ENCODE results near the gene NTF3. TPM values are rescaled to one million over a fixed set of nuclear protein-coding genes. Genes with fewer than 3 reads are reported as not detected.

Gene NTF3
- total RNA-seq, 1 experiment from 2014 or later, result 16.9 TPM

GRCh38 chr12:5513406-5513805 lies 81.5 kb downstream of the NTF3 start:
- Histone ChIP-seq H3K4me3 (no peak overlapping the region), H3K4me1 (peaks cover 41% of the 10 kb centered on the region), H3K27ac (no peak overlapping the region), H3K36me3 (no peaks in the 10 kb centered on the region), H3K9me3 (replicated peaks) (no peaks in the 10 kb centered on the region), H3K27me3 (no peaks in the 10 kb centered on the region)
- no peak for DNase-seq

GRCh38 chr12:5514016-5514415 lies 82.1 kb downstream of the NTF3 start:
- no peaks in the 10 kb centered on the region for H3K27me3 ChIP-seq
- H3K27ac ChIP-seq, result no peak overlapping the region
- no peak overlapping the region for H3K4me3 ChIP-seq
- no peaks in the 10 kb centered on the region for H3K36me3 ChIP-seq
- no peaks in the 10 kb centered on the region for H3K9me3 ChIP-seq (replicated peaks)
- no peak for DNase-seq
- peaks cover 41% of the 10 kb centered on the region for H3K4me1 ChIP-seq

GRCh38 chr12:5514545-5514944 lies 82.6 kb downstream of the NTF3 start:
- peaks cover 41% of the 10 kb centered on the region for H3K4me1 ChIP-seq
- no peaks in the 10 kb centered on the region for H3K27me3 ChIP-seq
- H3K27ac ChIP-seq, result no peak overlapping the region
- DNase-seq, result no peak
- H3K9me3 ChIP-seq (replicated peaks), result no peaks in the 10 kb centered on the region
- H3K36me3 ChIP-seq, result no peaks in the 10 kb centered on the region
- no peak overlapping the region for H3K4me3 ChIP-seq

- H3K4me1 ChIP-seq, result peaks cover 41% of the 10 kb centered on the region
- no peak for DNase-seq
- H3K36me3 ChIP-seq, result no peaks in the 10 kb centered on the region
- H3K27me3 ChIP-seq, result no peaks in the 10 kb centered on the region
- H3K27ac ChIP-seq, result no peak overlapping the region
- no peak overlapping the region for H3K4me3 ChIP-seq
- no peaks in the 10 kb centered on the region for H3K9me3 ChIP-seq (replicated peaks)
Observed at GRCh38 chr12:5515458-5515857, 83.5 kb downstream of the NTF3 start.

- Histone ChIP-seq H3K36me3 (no peaks in the 10 kb centered on the region), H3K4me3 (no peak overlapping the region), H3K9me3 (replicated peaks) (no peaks in the 10 kb centered on the region), H3K4me1 (peaks cover 39% of the 10 kb centered on the region), H3K27me3 (no peaks in the 10 kb centered on the region), H3K27ac (peak overlapping the region; percentile 40)
- peak; percentile 84 to 88 for DNase-seq
Observed at GRCh38 chr12:5516371-5517241, 84.7 kb downstream of the NTF3 start.

- Histone ChIP-seq H3K4me1 (peaks cover 47% of the 10 kb centered on the region), H3K27me3 (no peaks in the 10 kb centered on the region), H3K36me3 (no peaks in the 10 kb centered on the region), H3K4me3 (no peak overlapping the region), H3K27ac (no peak overlapping the region), H3K9me3 (replicated peaks) (no peaks in the 10 kb centered on the region)
- DNase-seq, result peak in 1 of 2 experiments; percentile 27
Observed at GRCh38 chr12:5518584-5519365, 86.9 kb downstream of the NTF3 start.

- no peaks in the 10 kb centered on the region for H3K27me3 ChIP-seq
- H3K9me3 ChIP-seq (replicated peaks), result no peaks in the 10 kb centered on the region
- H3K27ac ChIP-seq, result no peak overlapping the region
- no peak for DNase-seq
- no peak overlapping the region for H3K4me3 ChIP-seq
- no peaks in the 10 kb centered on the region for H3K36me3 ChIP-seq
- peaks cover 47% of the 10 kb centered on the region for H3K4me1 ChIP-seq
Observed at GRCh38 chr12:5520037-5520436, 88.1 kb downstream of the NTF3 start.

- no peaks in the 10 kb centered on the region for H3K9me3 ChIP-seq (replicated peaks)
- no peak overlapping the region for H3K4me3 ChIP-seq
- H3K27me3 ChIP-seq, result no peaks in the 10 kb centered on the region
- H3K27ac ChIP-seq, result no peak overlapping the region
- DNase-seq, result no peak
- H3K4me1 ChIP-seq, result peaks cover 40% of the 10 kb centered on the region
- H3K36me3 ChIP-seq, result no peaks in the 10 kb centered on the region
Observed at GRCh38 chr12:5520831-5521230, 88.9 kb downstream of the NTF3 start.

GRCh38 chr12:5521456-5522325 lies 89.8 kb downstream of the NTF3 start:
- Histone ChIP-seq H3K4me3 (no peak overlapping the region), H3K36me3 (no peaks in the 10 kb centered on the region), H3K9me3 (replicated peaks) (no peaks in the 10 kb centered on the region), H3K27ac (peak overlapping the region; percentile 52), H3K27me3 (no peaks in the 10 kb centered on the region), H3K4me1 (peaks cover 32% of the 10 kb centered on the region)
- no peak for DNase-seq

GRCh38 chr12:5522432-5523335 lies 90.8 kb downstream of the NTF3 start:
- Histone ChIP-seq H3K27me3 (no peaks in the 10 kb centered on the region), H3K4me1 (peaks cover 22% of the 10 kb centered on the region), H3K36me3 (no peaks in the 10 kb centered on the region), H3K9me3 (replicated peaks) (no peaks in the 10 kb centered on the region), H3K27ac (peak overlapping the region; percentile 52), H3K4me3 (no peak overlapping the region)
- DNase-seq, result peak; percentile 89 to 90

GRCh38 chr12:5523396-5524115 lies 91.6 kb downstream of the NTF3 start:
- peaks cover 20% of the 10 kb centered on the region for H3K4me1 ChIP-seq
- H3K4me3 ChIP-seq, result no peak overlapping the region
- DNase-seq, result no peak
- H3K27me3 ChIP-seq, result no peaks in the 10 kb centered on the region
- no peaks in the 10 kb centered on the region for H3K9me3 ChIP-seq (replicated peaks)
- no peak overlapping the region for H3K27ac ChIP-seq
- H3K36me3 ChIP-seq, result no peaks in the 10 kb centered on the region

- no peak for DNase-seq
- Histone ChIP-seq H3K4me3 (no peak overlapping the region), H3K9me3 (replicated peaks) (no peaks in the 10 kb centered on the region), H3K27ac (no peak overlapping the region), H3K36me3 (no peaks in the 10 kb centered on the region), H3K27me3 (no peaks in the 10 kb centered on the region), H3K4me1 (peaks cover 20% of the 10 kb centered on the region)
Observed at GRCh38 chr12:5524116-5524768, 92.3 kb downstream of the NTF3 start.
